Naive thymus-derived CD4-positive, alpha-beta T cell (primary cell): Measurements from ENCODE around the gene TACC2. TPM values are rescaled to one million over a fixed set of nuclear protein-coding genes. Genes with fewer than 3 reads are reported as not detected.

Experiments used
- ATAC-seq: fragments of 150-1000 bp; cut with Tn5 transposase; 2 replicates; pipeline ENCODE4 v1.10.0; 2021; ENCODE audit warnings: mild to moderate bottlenecking, moderate library complexity
- CTCF ChIA-PET: fragments of 350-600 bp; sonication (Branson Sonifier 250); formaldehyde crosslinking; loops from one replicate; lab custom pipeline; 2021; ENCODE audit warnings: antibody characterized with exemption; lab: Charles Lee
- POLR2A ChIA-PET: fragments of 350-600 bp; sonication (Branson Sonifier 250); formaldehyde crosslinking; loops from one replicate; lab custom pipeline; 2021; ENCODE audit warnings: antibody characterized with exemption, inconsistent platforms; lab: Charles Lee
- DNase-seq, 9 donors: peaks; one replicate each; pipeline versions ENCODE4 v3.0.0 to v3.0.0-alpha.2; 2020 to 2022; ENCODE audit warnings: mixed read lengths in 1 of 9
- H3K27ac ChIP-seq: one replicate; pipeline ENCODE4 v1.7.0; 2013; ENCODE audit warnings: mild to moderate bottlenecking, low read depth, low read length, moderate library complexity
- H3K27me3 ChIP-seq, 2 donors: one replicate each; pipeline ENCODE4 v1.7.0; 2013; ENCODE audit warnings: low read length in 2 of 2, mild to moderate bottlenecking in 2 of 2, moderate library complexity in 2 of 2; ENCODE audit not compliant: control insufficient read depth in 2 of 2, insufficient read depth in 2 of 2
- H3K36me3 ChIP-seq, 3 experiments: 1 replicate in 2 of 3; 2 replicates in 1 of 3; pipeline ENCODE4 v1.7.0; 2013; ENCODE audit warnings: low read length in 3 of 3, mild to moderate bottlenecking in 3 of 3, moderate library complexity in 1 of 3; ENCODE audit not compliant: insufficient read depth in 3 of 3, control insufficient read depth in 2 of 3
- H3K4me1 ChIP-seq, 2 donors: one replicate each; pipeline ENCODE4 v1.7.0; 2013; ENCODE audit warnings: low read length in 2 of 2, mild to moderate bottlenecking in 2 of 2, moderate library complexity in 1 of 2; ENCODE audit not compliant: control insufficient read depth in 2 of 2, insufficient read depth in 2 of 2
- H3K4me3 ChIP-seq: 2 replicates; pipeline ENCODE4 v1.7.0; 2013; ENCODE audit warnings: mild to moderate bottlenecking, low read length
- H3K9me3 ChIP-seq, 3 experiments: 1 replicate in 2 of 3; 2 replicates in 1 of 3; pipeline ENCODE4 v1.7.0; 2013; ENCODE audit warnings: low read length in 3 of 3; ENCODE audit not compliant: control insufficient read depth in 2 of 3
- H3K27ac Mint-ChIP-seq, 9 donors: one replicate each; pipeline ENCODE4 v1.8.0; 2020 to 2022; ENCODE audit warnings: mixed read lengths in 9 of 9, mild to moderate bottlenecking in 8 of 9, moderate library complexity in 5 of 9, inconsistent platforms in 2 of 9
- H3K27me3 Mint-ChIP-seq, 5 donors: one replicate each; pipeline ENCODE4 v1.8.0; 2021 to 2022; ENCODE audit warnings: mixed read lengths in 5 of 5, mild to moderate bottlenecking in 1 of 5
- H3K36me3 Mint-ChIP-seq, 5 donors: one replicate each; pipeline ENCODE4 v1.8.0; 2020 to 2022; ENCODE audit warnings: mixed read lengths in 5 of 5, mild to moderate bottlenecking in 3 of 5, inconsistent platforms in 1 of 5
- H3K4me1 Mint-ChIP-seq, 7 donors: one replicate each; pipeline ENCODE4 v1.8.0; 2020 to 2022; ENCODE audit warnings: mixed read lengths in 7 of 7, mild to moderate bottlenecking in 3 of 7, inconsistent platforms in 1 of 7
- H3K4me3 Mint-ChIP-seq, 10 donors: one replicate each; pipeline ENCODE4 v1.8.0; 2020 to 2022; ENCODE audit warnings: mild to moderate bottlenecking in 10 of 10, mixed read lengths in 10 of 10, moderate library complexity in 6 of 10, inconsistent platforms in 2 of 10
- H3K9me3 Mint-ChIP-seq, 11 donors: one replicate each; pipeline ENCODE4 v1.8.0; 2020 to 2022; ENCODE audit warnings: mixed read lengths in 11 of 11, mild to moderate bottlenecking in 4 of 11, inconsistent platforms in 1 of 11, moderate library complexity in 1 of 11
- intact Hi-C, 2 donors: fragments of 100-400 bp; cut with micrococcal nuclease; formaldehyde crosslinking; loops; one replicate each; pipeline ENCODE4 v1.15.1; 2023
- polyA plus RNA-seq, 2 donors: library from polyadenylated mRNA; unstranded; fragments of 300-500 nt; fragmentation: Illumina TruSeq; gene quantifications; one replicate each; pipeline ENCODE4 v1.2.3, GENCODE V29; 2021
- total RNA-seq, 6 experiments: library from RNA in 5 of 6; stranded (reverse) in 5 of 6; gene quantifications; 1 replicate in 5 of 6; 2 replicates in 1 of 6; pipeline ENCODE4 v1.2.3 and lab custom pipeline; 2021 to 2026

The TACC2 gene
- total and polyA plus RNA-seq, 7 experiments from 2014 or later = 0.16 TPM; not detected in 6

GRCh38 chr10:122141821-122142640 lies 153.1 kb downstream of the TACC2 start:
- POLR2A ChIA-PET = no interaction called here
- Mint-ChIP-seq H3K27ac (no peak overlapping the region), H3K4me3 (no peak overlapping the region), H3K4me1 (peaks cover 0 to 7% (median 0%) of the 10 kb centered on the region in 7 donors), H3K36me3 (peaks cover 0 to 4% (median 0%) of the 10 kb centered on the region in 5 donors), H3K27me3 (peaks cover 0 to 29% (median 0%) of the 10 kb centered on the region in 5 donors), H3K9me3 (peaks cover 0 to 16% (median 2%) of the 10 kb centered on the region in 11 donors)
- CTCF ChIA-PET = no interaction called here
- Histone ChIP-seq H3K4me1 (no peaks in the 10 kb centered on the region), H3K36me3 (no peaks in the 10 kb centered on the region), H3K9me3 (no peaks in the 10 kb centered on the region), H3K4me3 (no peak overlapping the region), H3K27me3 (no peaks in the 10 kb centered on the region), H3K27ac (no peak overlapping the region)
- intact Hi-C loops = loop anchor here in 1 of 2 donors (5.0 kb wide), 1 partner anchor 560 kb away; no protein-coding TSS in a partner anchor
- ATAC-seq (no peak), DNase-seq (no peak)

DNA sequence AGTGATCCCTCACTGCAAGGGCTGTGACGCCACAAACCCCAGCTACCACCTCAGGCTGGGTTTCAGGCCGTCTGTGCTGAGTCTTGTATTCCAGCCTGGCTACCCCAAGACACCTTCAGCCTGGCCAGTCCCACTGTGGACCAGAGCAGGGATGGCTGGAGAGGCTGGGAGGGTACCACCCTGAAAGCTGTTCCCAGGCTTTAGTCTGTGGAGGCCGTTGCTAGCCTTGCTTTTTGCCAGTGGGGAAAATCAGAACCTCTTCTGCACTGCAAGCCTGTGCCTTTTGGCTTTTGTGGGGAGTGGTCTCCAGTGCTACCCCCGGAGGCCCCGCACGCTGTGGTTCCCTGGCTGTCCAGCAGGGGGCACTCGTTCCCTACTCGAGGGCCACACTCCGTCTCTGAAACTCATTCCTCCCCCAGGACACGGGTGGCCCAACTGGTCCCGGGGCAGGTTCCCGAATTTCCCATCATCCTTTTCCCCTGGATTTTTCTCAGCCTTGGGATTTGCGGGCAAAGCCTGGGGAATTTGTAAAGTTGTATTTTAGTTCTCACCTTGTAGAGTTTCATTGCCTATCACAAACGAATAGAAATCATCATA lies 153.8 kb downstream of the TACC2 start:
- Histone ChIP-seq H3K36me3 (no peaks in the 10 kb centered on the region), H3K27me3 (no peaks in the 10 kb centered on the region), H3K9me3 (no peaks in the 10 kb centered on the region), H3K27ac (no peak overlapping the region), H3K4me1 (no peaks in the 10 kb centered on the region), H3K4me3 (no peak overlapping the region)
- ChIA-PET POLR2A (no interaction called here), CTCF (no interaction called here)
- DNase-seq (peak in 3 of 9 donors; percentile 6 to 43 (median 13)), ATAC-seq (no peak)
- Mint-ChIP-seq H3K27me3 (peaks cover 0 to 29% (median 0%) of the 10 kb centered on the region in 5 donors), H3K36me3 (peaks cover 0 to 4% (median 0%) of the 10 kb centered on the region in 5 donors), H3K4me3 (no peak overlapping the region), H3K27ac (no peak overlapping the region), H3K9me3 (peaks cover 0 to 16% (median 2%) of the 10 kb centered on the region in 11 donors), H3K4me1 (peaks cover 0 to 7% (median 0%) of the 10 kb centered on the region in 7 donors)
- intact Hi-C loops = loop anchor here in 1 of 2 donors (5.0 kb wide), 1 partner anchor 560 kb away; no protein-coding TSS in a partner anchor

- no peak for ATAC-seq
- Mint-ChIP-seq H3K27me3 (peaks cover 0 to 24% (median 0%) of the 10 kb centered on the region in 5 donors), H3K27ac (no peak overlapping the region), H3K9me3 (peaks cover 0 to 16% (median 2%) of the 10 kb centered on the region in 11 donors), H3K36me3 (peaks cover 0 to 4% (median 0%) of the 10 kb centered on the region in 5 donors), H3K4me3 (no peak overlapping the region), H3K4me1 (peaks cover 0 to 8% (median 0%) of the 10 kb centered on the region in 7 donors)
- no peaks in the 10 kb centered on the region for H3K9me3 ChIP-seq
- H3K36me3 ChIP-seq = no peaks in the 10 kb centered on the region
- DNase-seq = no peak
- no peaks in the 10 kb centered on the region for H3K27me3 ChIP-seq
- ChIA-PET POLR2A (no interaction called here), CTCF (no interaction called here)
- H3K27ac ChIP-seq = no peak overlapping the region
- no peak overlapping the region for H3K4me3 ChIP-seq
- no peaks in the 10 kb centered on the region for H3K4me1 ChIP-seq
- intact Hi-C loops = loop anchor here in 1 of 2 donors (5.0 kb wide), 1 partner anchor 559 kb away; no protein-coding TSS in a partner anchor
Measured at GRCh38 chr10:122143238-122143841, 154.4 kb downstream of the TACC2 start.

DNA sequence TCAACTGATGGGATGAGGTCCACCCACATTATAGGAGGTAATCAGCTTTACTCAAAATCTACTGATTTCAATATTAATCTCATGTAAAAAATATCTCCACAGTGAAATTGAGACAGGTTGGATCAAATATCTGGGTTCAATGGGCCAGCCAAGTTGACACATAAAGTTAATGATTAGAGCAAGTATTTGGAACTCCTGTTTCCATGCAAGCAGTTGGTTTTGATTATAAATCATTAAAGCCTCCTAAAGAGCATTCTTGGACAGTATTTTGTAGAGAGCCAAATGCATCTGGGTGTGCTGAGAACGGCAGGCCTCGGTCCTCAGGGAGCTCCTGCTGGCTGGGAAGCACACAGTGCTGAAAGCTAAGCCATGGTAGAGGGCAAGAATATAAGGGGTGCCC lies 155.2 kb downstream of the TACC2 start:
- no peak overlapping the region for H3K4me3 Mint-ChIP-seq
- Histone ChIP-seq H3K36me3 (no peaks in the 10 kb centered on the region), H3K27me3 (no peaks in the 10 kb centered on the region), H3K4me1 (no peaks in the 10 kb centered on the region), H3K9me3 (no peaks in the 10 kb centered on the region), H3K4me3 (no peak overlapping the region), H3K27ac (no peak overlapping the region)
- H3K27me3 Mint-ChIP-seq = peaks cover 0 to 24% (median 0%) of the 10 kb centered on the region in 5 donors
- ChIA-PET CTCF (interaction anchor here (0.6 kb wide), 1 partner anchor 563 kb away, joined by 4 read pairs; no protein-coding TSS in a partner anchor), POLR2A (no interaction called here)
- H3K9me3 Mint-ChIP-seq = peaks cover 0 to 16% (median 2%) of the 10 kb centered on the region in 11 donors
- peaks cover 0 to 9% (median 0%) of the 10 kb centered on the region in 7 donors for H3K4me1 Mint-ChIP-seq
- H3K27ac Mint-ChIP-seq = no peak overlapping the region
- DNase-seq = no peak
- no peak for ATAC-seq
- intact Hi-C loops = loop anchor here in 1 of 2 donors (5.0 kb wide), 1 partner anchor 558 kb away; no protein-coding TSS in a partner anchor
- peaks cover 0 to 4% (median 0%) of the 10 kb centered on the region in 5 donors for H3K36me3 Mint-ChIP-seq

DNA sequence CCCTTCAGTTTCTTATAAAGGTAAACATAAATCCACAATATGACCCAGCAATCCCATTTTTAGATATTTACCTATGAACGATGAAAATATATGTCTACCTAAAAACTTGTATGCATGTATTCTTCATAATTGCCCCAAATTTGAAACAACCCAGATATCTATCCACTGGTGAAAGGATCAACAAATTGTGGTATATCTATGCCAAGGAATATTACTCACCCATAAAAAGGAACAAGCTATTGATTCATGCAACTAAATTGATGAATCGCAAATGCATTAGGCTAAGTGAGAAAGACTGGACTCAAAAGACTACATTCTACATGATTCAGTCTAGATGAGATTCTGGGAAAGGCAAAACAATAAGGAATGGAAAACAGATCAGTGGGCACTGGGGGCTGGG lies 156.2 kb downstream of the TACC2 start:
- CTCF ChIA-PET = no interaction called here
- POLR2A ChIA-PET = no interaction called here
- Mint-ChIP-seq H3K4me3 (no peak overlapping the region), H3K36me3 (peaks cover 0 to 4% (median 0%) of the 10 kb centered on the region in 5 donors), H3K4me1 (peaks cover 0 to 9% (median 0%) of the 10 kb centered on the region in 7 donors), H3K27ac (no peak overlapping the region), H3K27me3 (peaks cover 0 to 17% (median 0%) of the 10 kb centered on the region in 5 donors), H3K9me3 (peaks cover 0 to 16% (median 2%) of the 10 kb centered on the region in 11 donors)
- H3K36me3 ChIP-seq = no peaks in the 10 kb centered on the region
- no peaks in the 10 kb centered on the region for H3K9me3 ChIP-seq
- DNase-seq (no peak), ATAC-seq (no peak)
- no peak overlapping the region for H3K27ac ChIP-seq
- H3K4me1 ChIP-seq = no peaks in the 10 kb centered on the region
- intact Hi-C loops = no loop called here
- no peak overlapping the region for H3K4me3 ChIP-seq
- no peaks in the 10 kb centered on the region for H3K27me3 ChIP-seq

GRCh38 chr10:122147663-122148062 lies 158.7 kb downstream of the TACC2 start:
- ATAC-seq (no peak), DNase-seq (no peak)
- H3K27me3 Mint-ChIP-seq = peaks cover 0 to 18% (median 6%) of the 10 kb centered on the region in 5 donors
- no peak overlapping the region for H3K4me3 ChIP-seq
- ChIA-PET POLR2A (no interaction called here), CTCF (no interaction called here)
- H3K9me3 ChIP-seq = no peaks in the 10 kb centered on the region
- H3K36me3 Mint-ChIP-seq = peaks cover 0 to 4% (median 0%) of the 10 kb centered on the region in 5 donors
- H3K27ac Mint-ChIP-seq = no peak overlapping the region
- H3K9me3 Mint-ChIP-seq = peaks cover 0 to 16% (median 2%) of the 10 kb centered on the region in 11 donors
- no peaks in the 10 kb centered on the region for H3K36me3 ChIP-seq
- no peak overlapping the region for H3K4me3 Mint-ChIP-seq
- H3K4me1 ChIP-seq = no peaks in the 10 kb centered on the region
- H3K4me1 Mint-ChIP-seq = peaks cover 0 to 2% (median 0%) of the 10 kb centered on the region in 7 donors
- no peaks in the 10 kb centered on the region for H3K27me3 ChIP-seq
- no peak overlapping the region for H3K27ac ChIP-seq
- intact Hi-C loops = no loop called here
